ENCODE results near the gene HOXB9. TPM values are rescaled to one million over a fixed set of nuclear protein-coding genes. Genes with fewer than 3 reads are reported as not detected.

The HOXB9 gene
- total RNA-seq: under 0.01 and 0.19 TPM in 2 replicates

DNA sequence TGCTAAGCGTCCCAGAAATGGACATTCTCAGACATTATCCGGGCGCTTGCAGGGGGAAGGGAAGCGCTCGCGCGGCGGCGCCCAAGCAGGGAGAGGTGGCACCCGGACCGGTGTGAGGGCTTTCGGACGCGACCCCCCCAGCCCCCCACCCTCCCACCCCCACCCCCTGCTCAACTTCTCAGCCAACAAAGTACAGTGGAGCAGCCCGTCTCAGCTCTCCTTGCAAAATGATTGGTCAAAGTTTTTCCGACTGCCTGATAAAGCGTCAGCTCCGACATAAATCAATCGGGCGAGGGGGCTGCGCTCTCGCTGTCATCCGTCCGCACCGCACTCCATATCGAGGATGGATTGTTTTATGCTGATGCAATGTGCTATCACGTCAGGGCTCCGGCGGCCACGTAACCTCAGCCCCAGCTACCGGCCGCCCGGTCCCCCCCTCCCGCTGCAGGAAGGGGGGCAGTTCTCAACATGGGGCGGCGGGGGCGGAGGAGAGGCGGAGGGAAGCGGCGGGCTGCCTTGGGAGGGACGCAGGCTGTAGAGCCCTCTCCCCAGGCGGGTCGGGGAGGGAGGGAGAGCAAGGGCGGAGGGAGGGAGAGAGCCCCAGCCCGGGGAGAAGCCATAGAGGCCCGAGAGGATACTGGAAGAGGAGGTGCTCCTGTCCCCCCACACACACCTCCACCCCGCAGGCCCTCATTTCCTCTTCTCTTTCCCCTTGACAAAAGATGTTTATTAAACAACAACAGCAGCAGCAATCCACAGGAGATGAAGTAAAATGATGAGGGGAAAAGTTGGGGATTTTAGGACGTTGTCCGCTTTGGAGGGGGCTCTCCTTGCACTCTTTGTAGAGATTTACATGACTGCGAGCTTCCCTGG, at the start of gene HOXB9:
Gene HOXB9 (minus strand): TSS at position 114 of the 873 bp plus-strand sequence. CDS start 89 bp downstream, at position 25.

GRCh38 chr17:48615047-48615962, 10.9 kb downstream of the HOXB9 start, which contains the start of gene HOXB8:
Gene HOXB8 (minus strand): TSS chr17:48615292. CDS start chr17:48614704, 588 bp downstream.

DNA sequence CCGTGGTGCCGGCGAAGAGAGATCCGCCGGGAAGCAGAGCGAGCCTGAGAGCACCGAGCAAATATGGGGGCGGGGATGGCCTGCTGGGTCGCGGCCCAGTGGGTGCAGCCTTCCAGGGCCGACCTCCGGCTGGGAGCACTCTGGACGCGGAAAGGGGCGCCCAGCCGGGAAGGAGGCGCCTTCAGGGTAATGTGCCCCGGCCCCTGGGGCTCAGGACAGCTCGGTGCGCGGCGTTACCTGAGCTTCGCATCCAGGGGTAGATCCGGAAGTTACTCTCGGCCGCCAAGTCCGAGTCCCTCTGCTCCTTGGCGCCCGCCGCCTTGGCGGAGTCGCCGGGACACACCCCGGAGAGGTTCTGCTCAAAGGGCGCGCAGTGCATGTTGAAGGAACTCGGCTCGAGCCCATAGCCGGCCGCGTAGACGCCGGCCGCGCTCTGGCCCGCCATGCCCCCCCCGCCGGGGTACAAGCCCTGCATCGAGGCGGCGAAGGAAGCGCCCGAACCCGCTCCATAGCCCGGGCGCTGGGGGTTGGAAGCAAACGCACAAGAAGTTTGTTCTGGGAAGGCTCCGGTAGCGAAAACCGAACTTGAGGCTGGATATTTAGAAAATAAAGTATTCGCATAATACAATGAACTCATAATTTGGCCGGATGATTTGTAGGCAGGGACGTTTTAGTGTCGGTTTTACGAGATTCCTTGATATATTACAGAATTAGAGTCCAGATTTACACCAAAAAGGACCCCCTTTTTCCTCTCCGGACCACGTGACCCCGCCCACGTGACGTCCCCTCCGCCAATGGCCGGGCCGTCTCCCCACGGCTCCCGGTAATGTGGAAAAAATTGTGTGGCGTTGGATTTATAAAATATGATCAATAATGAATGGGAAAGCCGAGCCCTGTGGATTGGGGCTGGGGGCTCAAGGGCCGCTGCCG, 15.6 kb downstream of the HOXB9 start, which contains the start of gene HOXB7:
Gene HOXB7 (minus strand): TSS at position 736 of the 930 bp plus-strand sequence. CDS start 99 bp downstream, at position 637.

GRCh38 chr17:48604770-48605329, 21.3 kb downstream of the HOXB9 start, which contains the start of gene HOXB6:
Gene HOXB6 (minus strand): TSS chr17:48604986. CDS start chr17:48598150, 6,836 bp downstream.

GRCh38 chr17:48593126-48593829, 32.9 kb downstream of the HOXB9 start, which contains the start of gene HOXB5:
Gene HOXB5 (minus strand): TSS chr17:48593779. CDS start chr17:48593682, 97 bp downstream.

GRCh38 chr17:48589831-48590606, 36.1 kb downstream of the HOXB9 start, which contains the start of gene HOXB3:
Gene HOXB3 (minus strand): TSS chr17:48590241. CDS start chr17:48552474, 37,767 bp downstream.

DNA sequence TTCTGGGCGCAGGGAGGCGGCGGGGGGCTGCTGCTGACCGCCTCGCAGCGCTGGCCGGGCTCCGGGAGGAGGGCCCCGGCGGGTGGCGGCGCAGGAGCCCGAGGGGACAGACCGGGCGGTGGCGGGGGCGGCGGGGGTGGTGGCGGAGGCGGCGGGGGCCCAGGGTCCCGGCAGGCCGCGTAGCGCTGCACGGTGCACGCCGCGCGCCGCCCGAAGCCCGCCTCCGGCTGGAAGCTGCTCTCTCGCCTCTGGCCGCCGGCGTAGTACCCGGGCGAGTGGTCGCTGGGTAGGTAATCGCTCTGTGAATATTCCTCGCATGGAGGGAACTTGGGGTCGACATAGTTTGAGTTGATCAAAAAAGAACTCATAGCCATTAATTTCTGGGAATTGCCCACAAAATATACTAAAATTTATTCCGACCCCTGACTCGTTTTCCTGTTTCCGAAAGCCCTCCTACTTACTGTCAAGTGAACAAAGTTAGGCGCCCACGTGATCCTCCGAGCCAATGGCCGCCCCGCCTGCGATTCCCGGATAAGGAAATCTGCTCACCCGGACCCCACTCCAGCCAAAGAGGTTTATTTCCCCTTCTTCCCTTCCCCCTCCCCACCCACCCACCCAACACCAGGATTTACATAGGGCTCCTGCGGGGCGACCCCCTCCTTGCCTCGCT, 48.1 kb downstream of the HOXB9 start, which contains the start of gene HOXB4:
Gene HOXB4 (minus strand): TSS at position 405 of the 670 bp plus-strand sequence. CDS start 31 bp downstream, at position 374.

Other genes starting within 250 kb of the HOXB9 start
- 0.56 TPM in 1 of 2 replicates, not detected in the other for gene SKAP1, start 196.1 kb downstream of the HOXB9 start, total RNA-seq
- gene HOXB1, start 95.3 kb downstream of the HOXB9 start, total RNA-seq: 0.19 TPM in 1 of 2 replicates, not detected in the other
- gene HOXB2, start 81.2 kb downstream of the HOXB9 start, total RNA-seq: 3.1 and 6.5 TPM in 2 replicates
- gene HOXB4, start 48.0 kb downstream of the HOXB9 start, total RNA-seq: 0.85 and 0.96 TPM in 2 replicates
- gene HOXB3, start 36.1 kb downstream of the HOXB9 start, total RNA-seq: 0.85 and 3.5 TPM in 2 replicates
- gene HOXB5, start 32.6 kb downstream of the HOXB9 start, total RNA-seq: under 0.01 TPM in 1 of 2 replicates, not detected in the other
- gene HOXB6, start 21.4 kb downstream of the HOXB9 start, total RNA-seq: 0.28 and 0.38 TPM in 2 replicates
- 0.28 and 0.38 TPM in 2 replicates for gene HOXB7, start 15.3 kb downstream of the HOXB9 start, total RNA-seq
- under 0.01 TPM in 2 replicates for gene HOXB8, start 11.1 kb downstream of the HOXB9 start, total RNA-seq
- gene PRAC1, start 96.2 kb upstream of the HOXB9 start, total RNA-seq: not detected in 2 replicates
- gene PRAC2, start 96.8 kb upstream of the HOXB9 start, total RNA-seq: not detected in 2 replicates
- gene HOXB13, start 102.4 kb upstream of the HOXB9 start, total RNA-seq: not detected in 2 replicates
- under 0.01 TPM in 1 of 2 replicates, not detected in the other for gene TTLL6, start 190.9 kb upstream of the HOXB9 start, total RNA-seq
- gene CALCOCO2, start 204.7 kb upstream of the HOXB9 start, total RNA-seq: 36.6 and 42.6 TPM in 2 replicates